IPS DF 6.9 (cell line): ENCODE results near the gene OR10X1.

Experiments
- DNase-seq: peaks from one replicate; pipeline ENCODE4 v3.0.0-alpha.2; 2013; ENCODE audit warnings: low read depth, low spot score
- H3K27ac ChIP-seq: one replicate; pipeline ENCODE4 v1.5.1; 2013; ENCODE audit warnings: low read length, control low read depth
- H3K27me3 ChIP-seq: 2 replicates; pipeline ENCODE4 v1.6.1; 2013; ENCODE audit warnings: mild to moderate bottlenecking, low read length; ENCODE audit not compliant: control insufficient read depth, insufficient read depth
- H3K36me3 ChIP-seq: 2 replicates; pipeline ENCODE4 v1.6.1; 2013; ENCODE audit warnings: low read length; ENCODE audit not compliant: control insufficient read depth, insufficient read depth
- H3K4me1 ChIP-seq: 2 replicates; pipeline ENCODE4 v1.6.1; 2013; ENCODE audit warnings: low read length; ENCODE audit not compliant: control insufficient read depth, insufficient read depth
- H3K4me3 ChIP-seq: 2 replicates; pipeline ENCODE4 v1.5.1; 2013; ENCODE audit warnings: mild to moderate bottlenecking, low read length
- H3K9me3 ChIP-seq: 2 replicates; pipeline ENCODE4 v1.6.1; 2013; ENCODE audit warnings: low read length, inconsistent platforms; ENCODE audit not compliant: control insufficient read depth, insufficient read depth
- WGBS: extraction: QIAGEN DNeasy Blood & Tissue Kit; methylation state at CpG from one replicate; pipeline ENCODE4 v1.1.7; 2013; ENCODE audit warnings: mixed read lengths, missing lambda C conversion rate; ENCODE audit not compliant: insufficient read length, insufficient coverage; 5-methylcytosine and 5-hydroxymethylcytosine counted together

The OR10X1 gene

DNA sequence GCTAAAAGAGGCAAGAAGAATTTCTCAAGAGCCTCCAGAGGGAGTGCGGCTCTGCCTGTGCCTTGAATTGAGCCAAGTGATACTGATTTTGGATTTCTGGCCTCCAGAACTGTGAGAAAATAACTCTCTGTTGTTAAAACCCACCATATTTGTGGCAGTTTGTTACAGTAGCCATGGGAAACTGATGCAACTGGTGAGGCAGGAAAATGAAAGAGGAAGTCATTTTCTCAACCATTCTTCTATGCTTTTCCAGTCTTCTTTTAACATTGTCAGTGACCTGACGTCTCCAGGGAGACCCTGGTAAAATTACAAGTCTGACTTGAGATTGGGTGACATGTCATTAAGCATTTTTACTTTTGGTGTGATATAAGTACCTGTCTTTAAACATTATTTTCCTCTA, 15.1 kb downstream of the OR10X1 start:
- Histone ChIP-seq H3K36me3 (no peaks in the 10 kb centered on the region), H3K9me3 (no peaks in the 10 kb centered on the region), H3K27ac (no peak overlapping the region), H3K27me3 (no peaks in the 10 kb centered on the region), H3K4me1 (no peaks in the 10 kb centered on the region), H3K4me3 (no peak overlapping the region)
- DNase-seq: no peak
- WGBS: no CpG with 5 or more reads among the region's 2 CpGs

DNA sequence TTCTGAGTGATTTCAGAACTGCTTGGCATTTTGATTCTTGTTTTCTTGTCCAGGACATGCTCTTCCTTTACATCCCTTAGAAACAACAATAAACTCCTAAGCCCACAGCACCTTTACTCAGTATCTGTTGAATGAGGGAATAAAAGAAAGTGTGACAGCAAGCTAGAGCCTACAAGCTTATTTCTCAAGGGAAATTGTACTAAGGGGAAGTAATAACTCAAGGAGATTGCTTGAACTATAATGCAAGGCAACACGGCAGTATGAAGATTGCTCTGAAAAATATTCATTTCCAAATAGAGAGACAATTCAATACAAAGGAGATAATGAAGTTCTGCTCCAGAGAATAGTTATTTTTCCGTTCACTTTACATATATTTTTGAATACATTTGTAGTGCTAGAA, 15.8 kb downstream of the OR10X1 start:
- Histone ChIP-seq H3K4me3 (no peak overlapping the region), H3K4me1 (no peaks in the 10 kb centered on the region), H3K9me3 (no peaks in the 10 kb centered on the region), H3K27ac (no peak overlapping the region), H3K27me3 (no peaks in the 10 kb centered on the region), H3K36me3 (no peaks in the 10 kb centered on the region)
- DNase-seq: no peak
- no CpG with 5 or more reads among the region's 2 CpGs for WGBS

DNA sequence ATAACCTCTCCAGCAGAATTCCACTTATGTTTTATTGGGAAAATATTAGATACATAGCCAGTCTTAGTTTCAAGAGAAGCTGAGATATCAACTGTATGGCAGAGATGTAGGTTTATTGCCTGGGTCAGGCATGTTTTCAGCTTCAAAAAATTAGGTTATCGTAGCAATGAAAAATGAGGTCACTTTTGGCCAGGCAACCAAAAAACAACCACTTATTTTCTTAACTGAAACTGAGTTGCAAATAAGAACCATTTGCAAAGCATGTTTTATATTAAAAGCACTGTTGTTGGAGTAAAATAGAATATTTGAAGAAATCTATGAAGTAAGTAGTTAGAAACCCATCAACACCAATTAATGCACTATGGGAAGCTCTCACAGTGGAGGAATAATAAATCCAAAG, 20.0 kb downstream of the OR10X1 start:
- WGBS: no CpG with 5 or more reads among the region's 1 CpG

DNA sequence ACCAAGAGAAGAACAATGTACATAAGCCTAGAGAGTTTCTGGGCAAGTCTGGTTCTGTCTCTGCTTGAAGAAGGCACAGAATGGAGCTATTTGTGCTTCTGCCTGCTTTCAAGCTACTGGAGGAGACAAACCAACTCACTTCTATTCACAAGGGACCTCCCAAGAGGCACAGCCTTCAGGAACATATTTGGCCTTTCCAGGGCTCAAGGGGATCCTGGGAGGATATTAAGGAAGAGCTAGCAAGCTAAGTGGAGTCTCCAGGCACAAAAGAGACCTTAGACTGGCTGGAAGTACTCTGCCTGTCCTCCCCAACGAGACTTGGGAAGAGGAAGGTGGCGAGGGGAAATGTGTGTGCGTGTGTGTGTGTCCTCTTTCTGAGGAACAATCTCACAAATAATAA, 25.3 kb downstream of the OR10X1 start, which contains the start of gene OR6Y1:
OR6Y1 (minus strand) TSS at position 54 of the 400 bp plus-strand sequence. CDS start 6,300 bp downstream, outside the sequence.
- no peaks in the 10 kb centered on the region for H3K36me3 ChIP-seq
- no peaks in the 10 kb centered on the region for H3K9me3 ChIP-seq
- H3K4me3 ChIP-seq: no peak within 1 kb of the TSS
- no peak for DNase-seq
- WGBS: no CpG with 5 or more reads among the region's 3 CpGs
- no peaks in the 10 kb centered on the region for H3K4me1 ChIP-seq
- H3K27ac ChIP-seq: no peak within 1 kb of the TSS
- no peaks in the 10 kb centered on the region for H3K27me3 ChIP-seq

More for the DNA sequence above, 20.0 kb downstream of the OR10X1 start:
- Histone ChIP-seq H3K9me3 (no peaks in the 10 kb centered on the region), H3K27ac (no peak overlapping the region), H3K4me3 (no peak overlapping the region), H3K4me1 (no peaks in the 10 kb centered on the region), H3K27me3 (no peaks in the 10 kb centered on the region), H3K36me3 (no peaks in the 10 kb centered on the region)
- no peak for DNase-seq

DNA sequence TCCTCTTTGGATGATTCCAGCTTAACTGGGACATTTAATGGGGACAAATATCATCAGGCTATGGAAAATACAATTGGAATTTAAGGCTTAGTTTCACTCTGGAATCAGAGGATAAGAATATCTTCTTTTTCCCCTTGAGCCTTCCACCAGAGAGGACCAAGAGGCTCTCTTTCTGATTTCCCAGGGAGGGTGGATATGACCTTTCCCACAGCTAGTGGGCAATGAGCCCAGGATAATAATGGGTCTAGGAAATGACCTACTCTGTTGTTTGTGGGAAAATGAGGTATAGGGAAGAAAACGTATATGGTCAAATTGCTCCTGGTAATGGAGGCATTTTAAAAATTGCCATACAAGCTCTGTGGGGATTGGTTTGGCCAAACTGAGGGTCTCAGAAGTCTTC, 27.4 kb downstream of the OR10X1 start:
- no peak for DNase-seq
- WGBS: no CpG with 5 or more reads among the region's 1 CpG
- no peaks in the 10 kb centered on the region for H3K9me3 ChIP-seq
- H3K27me3 ChIP-seq: no peaks in the 10 kb centered on the region
- no peaks in the 10 kb centered on the region for H3K4me1 ChIP-seq
- no peaks in the 10 kb centered on the region for H3K36me3 ChIP-seq
- H3K27ac ChIP-seq: no peak overlapping the region
- H3K4me3 ChIP-seq: no peak overlapping the region

DNA sequence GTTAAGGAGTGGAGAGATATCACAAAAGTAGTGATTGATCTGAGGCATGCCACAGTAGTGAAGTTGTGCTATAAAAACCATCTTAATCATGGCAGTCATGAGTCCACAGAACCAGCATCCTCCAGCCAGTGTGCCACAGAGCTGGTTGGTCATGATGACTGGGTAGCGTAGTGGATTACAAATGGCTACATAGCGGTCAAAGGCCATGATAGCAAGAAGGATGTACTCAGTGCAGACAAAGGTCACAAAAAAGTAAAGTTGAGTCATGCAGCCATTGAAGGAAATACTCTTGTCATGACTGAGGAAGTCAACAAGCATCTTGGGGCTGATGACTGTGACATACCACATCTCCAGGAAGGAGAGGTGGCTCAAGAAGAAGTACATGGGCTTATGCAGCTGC, 32.2 kb downstream of the OR10X1 start:
- Histone ChIP-seq H3K27me3 (no peaks in the 10 kb centered on the region), H3K27ac (no peak overlapping the region), H3K4me1 (no peaks in the 10 kb centered on the region), H3K9me3 (no peaks in the 10 kb centered on the region), H3K36me3 (no peaks in the 10 kb centered on the region), H3K4me3 (no peak overlapping the region)
- no peak for DNase-seq
- no CpG with 5 or more reads among the region's 2 CpGs for WGBS

DNA sequence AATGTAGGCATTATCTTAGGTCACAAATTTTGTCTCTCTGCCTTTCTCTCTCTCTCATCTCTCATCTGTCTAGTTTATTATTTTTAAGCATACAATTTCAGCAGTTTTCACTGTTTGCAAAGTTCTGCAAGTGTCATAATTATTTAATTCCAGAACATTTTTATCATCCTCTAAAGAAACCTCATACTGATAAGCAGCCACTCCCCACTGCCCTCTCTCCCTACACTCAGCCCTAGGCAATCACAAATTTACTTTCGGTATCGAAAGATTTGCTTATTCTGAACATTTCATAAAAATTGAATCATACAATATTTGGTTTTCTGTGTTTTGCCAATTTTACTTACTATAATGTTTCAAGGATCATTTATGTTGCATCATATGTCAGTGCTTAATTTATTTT, 42.1 kb downstream of the OR10X1 start:
- Histone ChIP-seq H3K4me3 (no peak overlapping the region), H3K9me3 (no peaks in the 10 kb centered on the region), H3K27me3 (no peaks in the 10 kb centered on the region), H3K27ac (no peak overlapping the region), H3K36me3 (no peaks in the 10 kb centered on the region), H3K4me1 (no peaks in the 10 kb centered on the region)
- DNase-seq: no peak
- WGBS: no CpG with 5 or more reads among the region's 2 CpGs

DNA sequence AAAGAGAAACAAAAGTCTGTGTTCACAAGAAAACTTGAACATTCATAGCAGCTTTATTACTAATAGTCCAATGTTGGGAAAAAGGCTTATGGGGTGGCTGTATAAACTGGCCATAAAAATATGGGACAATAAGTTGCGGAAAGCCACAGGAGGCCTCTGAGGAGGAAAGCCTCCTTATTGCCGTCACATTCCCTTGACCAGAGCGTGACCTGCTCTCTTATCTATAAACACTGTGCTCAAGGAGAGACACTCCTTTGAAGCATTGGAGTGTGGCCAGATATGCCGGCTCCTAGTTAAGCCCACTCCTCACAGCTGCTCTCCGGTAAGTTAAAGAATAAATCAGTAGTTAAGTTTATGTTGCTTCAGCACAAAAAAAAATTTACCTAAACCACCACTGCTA, 45.2 kb downstream of the OR10X1 start:
- DNase-seq: no peak
- Histone ChIP-seq H3K27ac (no peak overlapping the region), H3K4me3 (no peak overlapping the region), H3K36me3 (no peaks in the 10 kb centered on the region), H3K9me3 (no peaks in the 10 kb centered on the region), H3K4me1 (no peaks in the 10 kb centered on the region), H3K27me3 (no peaks in the 10 kb centered on the region)
- WGBS: no CpG with 5 or more reads among the region's 5 CpGs
